HUES48 (cell line): ENCODE results near the gene GPR39.

Experiments
- H3K27ac ChIP-seq: one replicate; pipeline ENCODE4 v1.7.0; 2013; ENCODE audit warnings: low read depth, low read length, inconsistent platforms
- H3K27me3 ChIP-seq: 2 replicates; pipeline ENCODE4 v1.6.1; 2013; ENCODE audit warnings: mild to moderate bottlenecking, low read length; ENCODE audit not compliant: control insufficient read depth, insufficient read depth
- H3K36me3 ChIP-seq: 2 replicates; pipeline ENCODE4 v1.6.1; 2013; ENCODE audit warnings: low read length; ENCODE audit not compliant: control insufficient read depth, insufficient read depth
- H3K4me1 ChIP-seq: 2 replicates; pipeline ENCODE4 v1.6.1; 2013; ENCODE audit warnings: mild to moderate bottlenecking, low read length; ENCODE audit not compliant: control insufficient read depth, insufficient read depth
- H3K4me3 ChIP-seq: 2 replicates; pipeline ENCODE4 v1.5.1; 2013; ENCODE audit warnings: mild to moderate bottlenecking, low read depth, low read length
- H3K9ac ChIP-seq: 2 replicates; pipeline ENCODE4 v1.6.1; 2013; ENCODE audit warnings: mild to moderate bottlenecking, low read depth, low read length, moderate library complexity
- H3K9me3 ChIP-seq: 2 replicates; pipeline ENCODE4 v1.6.1; 2013; ENCODE audit warnings: low read length; ENCODE audit not compliant: control insufficient read depth, insufficient read depth

GPR39 gene

GRCh38 chr2:132642415-132642814, 225.8 kb downstream of the GPR39 start:
- Histone ChIP-seq H3K9ac (no peak overlapping the region), H3K4me3 (no peak overlapping the region), H3K4me1 (peaks cover 10% of the 10 kb centered on the region; the same call in 1 of the 2 replicates), H3K36me3 (no peaks in the 10 kb centered on the region), H3K9me3 (no peaks in the 10 kb centered on the region), H3K27me3 (no peaks in the 10 kb centered on the region), H3K27ac (no peak overlapping the region)

GRCh38 chr2:132645176-132645575, 228.6 kb downstream of the GPR39 start:
- no peak overlapping the region for H3K4me3 ChIP-seq
- no peak overlapping the region for H3K27ac ChIP-seq
- no peak overlapping the region for H3K9ac ChIP-seq
- H3K9me3 ChIP-seq, result no peaks in the 10 kb centered on the region
- no peaks in the 10 kb centered on the region for H3K27me3 ChIP-seq
- no peaks in the 10 kb centered on the region for H3K36me3 ChIP-seq
- H3K4me1 ChIP-seq, result peaks cover 10% of the 10 kb centered on the region; the same call in 1 of the 2 replicates

- Histone ChIP-seq H3K9ac (no peak overlapping the region), H3K27ac (no peak overlapping the region), H3K36me3 (no peaks in the 10 kb centered on the region), H3K9me3 (no peaks in the 10 kb centered on the region), H3K4me1 (peaks cover 10% of the 10 kb centered on the region; the same call in 1 of the 2 replicates), H3K4me3 (no peak overlapping the region), H3K27me3 (no peaks in the 10 kb centered on the region)
Observed at GRCh38 chr2:132645722-132646539, 229.3 kb downstream of the GPR39 start.

DNA sequence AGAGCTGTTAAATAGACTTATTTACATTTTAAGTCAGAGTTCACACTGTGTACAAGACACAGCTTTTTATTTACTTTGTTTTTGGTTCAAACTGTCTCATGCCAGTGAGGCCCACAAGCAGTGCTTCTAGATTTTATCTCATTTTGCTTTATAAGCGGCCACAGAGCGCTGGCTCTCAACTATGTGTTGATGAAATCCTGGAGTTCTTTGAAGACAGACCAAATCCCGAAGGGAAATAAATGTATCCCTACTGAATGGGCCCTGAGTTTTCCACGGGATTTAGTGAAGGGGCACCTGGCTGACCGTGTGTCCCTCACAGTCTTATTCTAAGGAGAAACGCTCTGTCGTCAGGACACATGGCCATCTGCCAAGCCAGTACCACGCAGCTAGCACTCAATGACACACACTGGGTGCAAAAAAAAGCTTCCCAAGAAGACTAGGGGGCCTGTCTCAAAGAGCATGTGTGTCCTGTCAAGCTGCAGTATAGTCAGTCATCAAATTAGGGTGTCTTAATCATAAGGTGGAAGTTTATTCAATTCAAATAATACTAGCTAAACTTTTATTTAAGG, 230.0 kb downstream of the GPR39 start:
- Histone ChIP-seq H3K4me1 (peaks cover 10% of the 10 kb centered on the region; the same call in 1 of the 2 replicates), H3K27me3 (no peaks in the 10 kb centered on the region), H3K9me3 (no peaks in the 10 kb centered on the region), H3K9ac (no peak overlapping the region), H3K36me3 (no peaks in the 10 kb centered on the region), H3K4me3 (no peak overlapping the region), H3K27ac (no peak overlapping the region)

GRCh38 chr2:132651115-132652045, 234.8 kb downstream of the GPR39 start:
- Histone ChIP-seq H3K27ac (no peak overlapping the region), H3K9ac (no peak overlapping the region), H3K27me3 (no peaks in the 10 kb centered on the region), H3K36me3 (no peaks in the 10 kb centered on the region), H3K9me3 (no peaks in the 10 kb centered on the region), H3K4me1 (peaks cover 14% of the 10 kb centered on the region), H3K4me3 (no peak overlapping the region)

GRCh38 chr2:132652474-132652873, 235.9 kb downstream of the GPR39 start:
- Histone ChIP-seq H3K9ac (no peak overlapping the region), H3K36me3 (no peaks in the 10 kb centered on the region), H3K4me3 (no peak overlapping the region), H3K27me3 (no peaks in the 10 kb centered on the region), H3K9me3 (no peaks in the 10 kb centered on the region), H3K27ac (no peak overlapping the region), H3K4me1 (peaks cover 22% of the 10 kb centered on the region)

DNA sequence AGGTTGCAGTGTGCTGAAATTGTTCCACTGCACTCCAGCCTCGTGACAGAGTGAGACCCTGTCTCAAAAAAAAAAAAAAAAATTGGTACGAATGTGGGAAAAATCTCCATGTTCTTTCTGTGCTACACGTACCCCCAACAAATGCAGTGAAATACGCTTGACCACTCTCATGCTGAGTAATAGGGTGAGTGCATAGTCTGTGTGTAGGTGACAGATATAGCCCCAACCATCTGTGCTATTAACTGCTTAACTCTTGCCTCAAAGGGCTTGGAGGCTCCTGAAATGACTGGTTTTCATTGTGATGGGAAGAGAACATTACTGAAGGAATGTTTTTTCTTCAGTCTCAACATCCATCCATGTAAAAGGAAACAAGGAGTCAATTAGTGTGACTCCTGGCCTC, 237.7 kb downstream of the GPR39 start:
- H3K4me3 ChIP-seq, result no peak overlapping the region
- no peaks in the 10 kb centered on the region for H3K36me3 ChIP-seq
- no peaks in the 10 kb centered on the region for H3K27me3 ChIP-seq
- no peak overlapping the region for H3K27ac ChIP-seq
- no peak overlapping the region for H3K9ac ChIP-seq
- peaks cover 22% of the 10 kb centered on the region for H3K4me1 ChIP-seq
- no peaks in the 10 kb centered on the region for H3K9me3 ChIP-seq

GRCh38 chr2:132654968-132655367, 238.4 kb downstream of the GPR39 start:
- no peaks in the 10 kb centered on the region for H3K27me3 ChIP-seq
- H3K9ac ChIP-seq, result no peak overlapping the region
- no peaks in the 10 kb centered on the region for H3K36me3 ChIP-seq
- H3K27ac ChIP-seq, result no peak overlapping the region
- no peak overlapping the region for H3K4me3 ChIP-seq
- H3K4me1 ChIP-seq, result peaks cover 22% of the 10 kb centered on the region
- H3K9me3 ChIP-seq, result no peaks in the 10 kb centered on the region

- Histone ChIP-seq H3K27ac (no peak overlapping the region), H3K9ac (no peak overlapping the region), H3K4me1 (peaks cover 22% of the 10 kb centered on the region), H3K4me3 (no peak overlapping the region), H3K9me3 (no peaks in the 10 kb centered on the region), H3K36me3 (no peaks in the 10 kb centered on the region), H3K27me3 (no peaks in the 10 kb centered on the region)
Observed at GRCh38 chr2:132656266-132656975, 239.8 kb downstream of the GPR39 start.

DNA sequence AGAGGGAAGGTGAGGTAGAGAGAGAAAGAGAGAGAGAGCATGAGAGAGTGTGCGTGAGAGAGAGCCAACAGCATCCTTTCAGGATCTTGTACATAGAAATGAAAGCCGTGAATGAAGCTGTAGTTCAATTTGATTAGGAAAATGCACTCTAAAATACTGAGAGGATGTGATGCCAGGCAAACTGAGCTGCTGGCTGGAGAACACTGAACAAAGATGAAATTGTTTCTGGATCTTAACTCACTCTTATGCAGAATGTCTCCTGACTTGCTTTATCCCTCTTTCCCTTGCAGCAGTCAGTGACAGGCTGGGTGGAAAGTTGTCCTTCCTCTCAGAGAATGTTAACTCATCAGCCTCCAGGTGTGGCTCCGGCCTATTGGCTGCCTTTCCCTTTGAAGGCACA, 242.7 kb downstream of the GPR39 start:
- H3K27ac ChIP-seq, result no peak overlapping the region
- H3K4me1 ChIP-seq, result peaks cover 11% of the 10 kb centered on the region; the same call in 1 of the 2 replicates
- H3K27me3 ChIP-seq, result no peaks in the 10 kb centered on the region
- no peaks in the 10 kb centered on the region for H3K36me3 ChIP-seq
- no peaks in the 10 kb centered on the region for H3K9me3 ChIP-seq
- no peak overlapping the region for H3K9ac ChIP-seq
- no peak overlapping the region for H3K4me3 ChIP-seq
